Gastroesophageal sphincter (tissue), 3 donors: ENCODE results near the gene FCF1.

Source experiments
- CTCF ChIP-seq, 4 experiments: fragments of 200-600 bp in 2 of 4; fragments of 450-650 bp in 2 of 4; sonication (generic) in 1 of 4; IDR thresholded peaks; one replicate each; pipeline ENCODE4 v1.5.1; 2017 to 2019; ENCODE audit warnings: antibody characterized with exemption in 4 of 4, mild to moderate bottlenecking in 2 of 4, moderate library complexity in 2 of 4
- POLR2A ChIP-seq, 2 donors: fragments of 450-650 bp; IDR thresholded peaks; one replicate each; pipeline ENCODE4 v1.6.1; 2017; ENCODE audit warnings: antibody characterized with exemption in 2 of 2, mild to moderate bottlenecking in 2 of 2, moderate library complexity in 1 of 2

- TF ChIP-seq POLR2A (IDR thresholded peaks at IDR 0.05) (no peak), CTCF (IDR thresholded peaks at IDR 0.05) (no peak)
Measured at GRCh38 chr14:74669846-74670245, 43.1 kb upstream of the FCF1 start.
